GM12892 (cell line): Measurements from ENCODE around the gene IL1RAPL1.

Source experiments
- POLR2A ChIP-seq: IDR thresholded peaks from 2 replicates; pipeline ENCODE4 v1.6.1; 2011; ENCODE audit warnings: low read depth, low read length, control low read depth
- POLR2AphosphoS5 ChIP-seq: IDR thresholded peaks from 2 replicates; pipeline ENCODE4 v1.6.1; 2011; ENCODE audit warnings: low read depth, low read length, control low read depth
- TAF1 ChIP-seq: IDR thresholded peaks from 2 replicates; pipeline ENCODE4 v1.6.1; 2011; ENCODE audit warnings: low read depth, mild to moderate bottlenecking, control low read depth, low read length, borderline replicate concordance

GRCh38 chrX:28922106-28922505, 334.9 kb downstream of the IL1RAPL1 start:
- TF ChIP-seq POLR2A (no peak), POLR2AphosphoS5 (no peak), TAF1 (no peak)
